ENCODE results near the gene TBC1D8. TPM values are rescaled to one million over a fixed set of nuclear protein-coding genes. Genes with fewer than 3 reads are reported as not detected.

TBC1D8 gene
- total RNA-seq, 1 donor from 2014 or later, result 45.0 TPM

GRCh38 chr2:100999995-101000394, 151.2 kb downstream of the TBC1D8 start:
- DNase-seq, result no peak
- intact Hi-C loops (cut with micrococcal nuclease), result no loop called here
- Histone ChIP-seq H3K4me1 (peaks cover 34% of the 10 kb centered on the region), H3K9me3 (replicated peaks) (no peaks in the 10 kb centered on the region), H3K36me3 (peaks cover 28% of the 10 kb centered on the region), H3K27me3 (ENCODE audit: low read depth) (no peaks in the 10 kb centered on the region), H3K27ac (replicated peaks) (no peak overlapping the region), H3K4me3 (no peak overlapping the region)
- no peak for TF ChIP-seq CTCF (IDR thresholded peaks at IDR 0.05; ENCODE audit: borderline replicate concordance)

- intact Hi-C loops (cut with micrococcal nuclease), result no loop called here
- TF ChIP-seq CTCF (IDR thresholded peaks at IDR 0.05; ENCODE audit: borderline replicate concordance), result no peak
- H3K9me3 ChIP-seq (replicated peaks), result no peaks in the 10 kb centered on the region
- H3K27ac ChIP-seq (replicated peaks), result no peak overlapping the region
- peaks cover 31% of the 10 kb centered on the region for H3K36me3 ChIP-seq
- H3K4me1 ChIP-seq, result peaks cover 18% of the 10 kb centered on the region
- no peak overlapping the region for H3K4me3 ChIP-seq
- DNase-seq, result no peak
- no peaks in the 10 kb centered on the region for H3K27me3 ChIP-seq (ENCODE audit: low read depth)
Measured at GRCh38 chr2:100998235-100998573, 153.0 kb downstream of the TBC1D8 start.

DNA sequence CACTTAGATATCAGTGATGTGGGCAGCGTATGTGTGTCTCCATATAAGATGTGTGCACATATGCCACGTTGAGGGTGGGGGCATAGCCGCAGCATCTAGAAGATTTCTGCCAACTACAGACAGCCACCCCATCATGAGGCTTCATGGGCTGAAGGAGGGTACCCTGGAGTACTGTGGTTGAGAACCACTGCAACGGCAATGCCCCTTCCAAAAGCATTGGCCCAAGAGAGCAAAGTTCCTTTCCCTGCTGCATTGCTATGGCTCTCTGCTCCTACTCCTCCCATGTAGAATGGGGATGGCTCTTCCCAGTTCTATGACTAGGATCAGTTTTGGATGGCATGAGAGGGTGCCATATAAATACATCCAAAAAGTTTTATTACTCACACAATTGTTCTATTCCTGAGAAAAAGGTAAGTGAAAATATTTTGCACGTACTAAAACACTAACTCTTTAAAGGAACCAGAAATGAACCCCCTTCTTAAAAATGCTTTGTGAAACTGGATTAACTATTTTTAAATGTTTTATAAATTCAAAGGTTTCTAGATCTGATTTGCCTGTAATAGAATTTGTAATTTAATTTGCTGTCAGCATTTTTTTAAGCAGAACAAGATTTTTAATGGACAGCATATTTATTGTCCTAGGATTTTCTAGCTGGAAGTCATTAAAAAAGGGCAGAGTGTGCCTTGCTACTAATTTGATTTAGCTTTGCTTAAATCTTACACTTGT, 153.5 kb downstream of the TBC1D8 start:
- Histone ChIP-seq H3K4me3 (no peak overlapping the region), H3K27me3 (ENCODE audit: low read depth) (no peaks in the 10 kb centered on the region), H3K36me3 (peaks cover 34% of the 10 kb centered on the region), H3K4me1 (peaks cover 13% of the 10 kb centered on the region), H3K9me3 (replicated peaks) (no peaks in the 10 kb centered on the region), H3K27ac (replicated peaks) (no peak overlapping the region)
- TF ChIP-seq CTCF (IDR thresholded peaks at IDR 0.05; ENCODE audit: borderline replicate concordance), result no peak
- intact Hi-C loops (cut with micrococcal nuclease), result no loop called here
- no peak for DNase-seq

DNA sequence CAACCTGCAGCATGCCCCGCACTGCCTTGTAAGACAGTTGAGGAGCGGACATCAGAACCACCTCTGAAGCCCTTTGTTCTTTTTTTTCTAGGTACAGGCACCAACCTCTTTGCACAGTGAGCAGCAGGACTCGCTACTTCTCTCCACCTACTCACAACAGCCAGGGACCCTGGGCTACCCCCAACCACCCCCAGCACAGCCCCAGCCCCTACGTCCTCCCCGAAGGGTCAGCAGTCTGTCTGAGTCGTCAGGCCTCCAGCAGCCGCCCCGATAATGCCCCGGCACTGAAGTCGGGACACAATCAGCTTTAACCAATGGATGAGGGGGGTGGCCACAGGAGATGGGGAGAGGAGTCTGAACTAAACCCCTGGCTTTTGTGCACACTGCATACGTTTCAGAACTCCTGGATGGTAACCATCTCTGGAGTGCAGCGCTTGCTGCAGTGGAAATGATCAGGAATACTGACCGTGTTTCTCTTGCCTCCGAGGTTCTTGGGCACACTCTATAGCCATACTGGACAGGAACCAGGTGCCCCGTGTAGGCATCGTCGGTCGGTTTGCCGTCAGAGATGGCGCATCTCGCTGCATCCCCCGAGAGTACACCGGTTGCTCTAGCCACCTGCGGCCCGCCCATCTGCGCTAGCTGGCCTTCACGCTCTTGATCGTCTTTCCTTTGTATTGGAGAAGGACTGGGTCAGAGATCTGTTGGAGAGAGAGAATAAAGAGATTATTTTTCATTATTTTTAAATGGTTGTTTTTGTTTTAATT, 155.7 kb downstream of the TBC1D8 start:
- Histone ChIP-seq H3K9me3 (replicated peaks) (no peaks in the 10 kb centered on the region), H3K4me3 (no peak overlapping the region), H3K4me1 (no peaks in the 10 kb centered on the region), H3K27me3 (ENCODE audit: low read depth) (no peaks in the 10 kb centered on the region), H3K36me3 (peaks cover 45% of the 10 kb centered on the region), H3K27ac (replicated peaks) (no peak overlapping the region)
- DNase-seq, result no peak
- no peak for TF ChIP-seq CTCF (IDR thresholded peaks at IDR 0.05; ENCODE audit: borderline replicate concordance)
- intact Hi-C loops (cut with micrococcal nuclease), result no loop called here

GRCh38 chr2:100993294-100993693, 157.9 kb downstream of the TBC1D8 start:
- no peak for DNase-seq
- Histone ChIP-seq H3K27ac (replicated peaks) (no peak overlapping the region), H3K27me3 (ENCODE audit: low read depth) (no peaks in the 10 kb centered on the region), H3K36me3 (peaks cover 50% of the 10 kb centered on the region), H3K4me3 (no peak overlapping the region), H3K4me1 (peaks cover 4% of the 10 kb centered on the region), H3K9me3 (replicated peaks) (no peaks in the 10 kb centered on the region)
- no peak for TF ChIP-seq CTCF (IDR thresholded peaks at IDR 0.05; ENCODE audit: borderline replicate concordance)
- intact Hi-C loops (cut with micrococcal nuclease), result no loop called here
